Ascending aorta (tissue), 2 donors: ENCODE measurements around the gene CSPG4. TPM values are rescaled to one million over a fixed set of nuclear protein-coding genes. Genes with fewer than 3 reads are reported as not detected.

Experiments
- DNase-seq, 2 donors: peaks; one replicate each; pipeline ENCODE4 v3.0.0-alpha.2; 2019; ENCODE audit warnings: low spot score in 2 of 2
- H3K27ac ChIP-seq, 2 donors: fragments of 200-600 bp; sonication (generic); one replicate each; pipeline ENCODE4 v1.5.1; 2016 to 2017; ENCODE audit warnings: mild to moderate bottlenecking in 1 of 2
- H3K27me3 ChIP-seq: fragments of 200-600 bp; sonication (generic); one replicate; pipeline ENCODE4 v1.5.1; 2017
- H3K36me3 ChIP-seq, 2 donors: fragments of 200-600 bp; sonication (generic); one replicate each; pipeline ENCODE4 v1.5.1; 2016
- H3K4me1 ChIP-seq, 2 donors: fragments of 200-600 bp; sonication (generic); one replicate each; pipeline ENCODE4 v1.5.1; 2016 to 2017; ENCODE audit warnings: mild to moderate bottlenecking in 1 of 2
- H3K4me3 ChIP-seq, 2 donors: fragments of 200-600 bp; sonication (generic); one replicate each; pipeline ENCODE4 v1.5.1; 2016 to 2017; ENCODE audit warnings: mild to moderate bottlenecking in 1 of 2
- H3K9me3 ChIP-seq, 2 donors: fragments of 200-600 bp; sonication (generic); one replicate each; pipeline ENCODE4 v1.5.1; 2016
- intact Hi-C: fragments of 100-400 bp; cut with DNase I; formaldehyde crosslinking; loops from one replicate; pipeline ENCODE4 v1.15.1; 2023
- total RNA-seq: library from RNA; depleted of rRNA; stranded (reverse); fragments of >200 nt; gene quantifications from one replicate; pipeline ENCODE4 v1.1.0, GENCODE V29; 2016
- TF ChIP-seq, protein P1 (sequence below), 3 experiments: fragments of 200-600 bp in 2 of 3; fragments of 450-650 bp in 1 of 3; sonication (generic) in 2 of 3; IDR thresholded peaks; one replicate each; pipeline ENCODE4 v1.5.1; 2016 to 2019; ENCODE audit warnings: antibody characterized with exemption in 3 of 3, mild to moderate bottlenecking in 1 of 3, moderate library complexity in 1 of 3

Gene CSPG4
- total RNA-seq, 1 donor from 2014 or later = 258 TPM

DNA sequence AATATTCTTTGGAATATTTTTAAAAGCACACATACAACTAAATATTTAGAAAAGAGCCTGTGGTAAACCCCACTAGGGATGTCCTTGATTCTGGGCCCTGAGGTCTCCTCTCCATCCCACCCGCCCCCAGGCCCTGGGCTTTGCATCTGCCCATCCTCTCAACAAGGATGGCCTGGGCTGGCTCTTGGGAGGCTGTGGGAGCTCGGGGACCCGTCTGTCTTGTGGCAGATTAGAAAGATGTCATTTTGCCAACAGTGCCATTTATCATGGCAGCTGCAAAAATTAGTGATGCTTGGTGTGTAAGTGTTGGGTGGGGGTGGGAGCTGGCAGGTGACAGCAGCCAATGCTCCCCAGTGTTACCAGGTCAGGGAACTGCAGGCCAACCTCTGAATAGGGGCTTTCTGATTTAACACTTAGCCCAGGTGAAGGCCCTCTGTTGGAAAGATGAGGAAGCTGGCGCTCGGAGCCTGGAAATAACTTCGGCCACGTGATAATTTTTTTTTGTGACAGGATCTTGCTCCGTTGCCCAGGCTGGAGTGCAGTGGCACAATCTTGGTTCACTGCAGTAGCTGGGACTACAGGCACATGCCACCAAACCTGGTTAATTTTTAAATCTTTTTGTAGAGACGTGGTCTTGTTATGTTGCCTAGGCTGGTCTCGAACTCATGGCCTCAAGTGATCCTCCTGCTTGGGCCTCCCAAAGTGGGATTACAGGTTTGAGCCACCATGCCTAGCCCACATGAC, 16.9 kb upstream of the CSPG4 start:
- no peaks in the 10 kb centered on the region for H3K36me3 ChIP-seq
- intact Hi-C loops = loop anchor here (2.0 kb wide), 2 partner anchors 17 to 73 kb away; partner anchors contain the start of gene CSPG4

DNA sequence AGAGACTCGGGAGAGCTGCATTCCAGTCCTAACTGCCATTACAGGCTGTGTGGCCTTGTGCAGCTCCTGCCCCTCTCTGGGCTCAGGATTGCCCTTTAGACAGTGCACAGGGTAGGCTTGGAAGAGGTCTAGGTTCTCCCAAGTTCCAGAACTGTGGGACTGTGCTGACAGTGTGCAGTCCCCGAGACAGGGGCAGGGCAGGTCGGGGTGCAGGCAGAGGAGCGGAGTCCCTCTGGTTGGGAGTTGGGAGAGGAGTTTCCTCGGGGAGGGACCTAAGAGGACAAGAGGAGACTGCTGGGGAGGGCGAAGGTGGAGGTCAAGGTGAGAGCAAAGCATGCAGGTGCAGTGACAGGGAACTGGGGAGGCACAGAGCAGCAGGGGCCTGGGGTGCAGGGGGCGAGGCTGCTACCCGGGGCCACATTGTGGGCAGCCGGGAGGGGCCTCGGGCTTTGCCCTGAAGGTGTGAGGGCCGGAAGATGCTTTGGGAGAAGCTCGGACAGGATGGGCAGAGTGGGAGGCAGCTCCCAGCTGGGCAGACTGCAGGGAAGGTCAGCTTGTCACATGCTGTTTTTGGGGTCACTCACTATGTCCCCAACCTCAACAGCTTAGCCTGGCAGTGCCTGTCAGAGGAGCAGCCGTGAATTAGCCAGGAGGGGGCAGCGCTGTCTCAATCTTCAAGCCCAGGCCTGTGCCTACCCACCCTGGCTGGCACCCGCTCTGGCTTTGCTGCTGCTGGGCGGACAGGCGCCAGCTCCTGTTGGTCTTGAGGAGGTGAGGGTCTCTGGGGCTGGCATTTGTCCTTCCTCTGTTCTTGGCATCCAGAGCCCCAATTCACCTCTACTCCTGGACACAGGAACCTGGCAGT, 15.4 kb upstream of the CSPG4 start:
- Histone ChIP-seq H3K4me1 (peaks cover 4 to 5% of the 10 kb centered on the region in 2 donors), H3K9me3 (no peaks in the 10 kb centered on the region), H3K4me3 (no peak overlapping the region), H3K36me3 (no peaks in the 10 kb centered on the region), H3K27me3 (no peaks in the 10 kb centered on the region), H3K27ac (no peak overlapping the region)
- intact Hi-C loops = no loop called here
- TF ChIP-seq, protein P1, sequence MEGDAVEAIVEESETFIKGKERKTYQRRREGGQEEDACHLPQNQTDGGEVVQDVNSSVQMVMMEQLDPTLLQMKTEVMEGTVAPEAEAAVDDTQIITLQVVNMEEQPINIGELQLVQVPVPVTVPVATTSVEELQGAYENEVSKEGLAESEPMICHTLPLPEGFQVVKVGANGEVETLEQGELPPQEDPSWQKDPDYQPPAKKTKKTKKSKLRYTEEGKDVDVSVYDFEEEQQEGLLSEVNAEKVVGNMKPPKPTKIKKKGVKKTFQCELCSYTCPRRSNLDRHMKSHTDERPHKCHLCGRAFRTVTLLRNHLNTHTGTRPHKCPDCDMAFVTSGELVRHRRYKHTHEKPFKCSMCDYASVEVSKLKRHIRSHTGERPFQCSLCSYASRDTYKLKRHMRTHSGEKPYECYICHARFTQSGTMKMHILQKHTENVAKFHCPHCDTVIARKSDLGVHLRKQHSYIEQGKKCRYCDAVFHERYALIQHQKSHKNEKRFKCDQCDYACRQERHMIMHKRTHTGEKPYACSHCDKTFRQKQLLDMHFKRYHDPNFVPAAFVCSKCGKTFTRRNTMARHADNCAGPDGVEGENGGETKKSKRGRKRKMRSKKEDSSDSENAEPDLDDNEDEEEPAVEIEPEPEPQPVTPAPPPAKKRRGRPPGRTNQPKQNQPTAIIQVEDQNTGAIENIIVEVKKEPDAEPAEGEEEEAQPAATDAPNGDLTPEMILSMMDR (IDR thresholded peaks at IDR 0.05) = peak; percentile 39 to 52 (median 41)
- no peak for DNase-seq

More for the DNA sequence above, 16.9 kb upstream of the CSPG4 start:
- Histone ChIP-seq H3K27me3 (no peaks in the 10 kb centered on the region), H3K4me1 (no peaks in the 10 kb centered on the region), H3K27ac (no peak overlapping the region), H3K9me3 (no peaks in the 10 kb centered on the region), H3K4me3 (no peak overlapping the region)
- peak in 1 of 2 donors; percentile 37 for DNase-seq
- TF ChIP-seq, protein P1 (IDR thresholded peaks at IDR 0.05) = no peak

DNA sequence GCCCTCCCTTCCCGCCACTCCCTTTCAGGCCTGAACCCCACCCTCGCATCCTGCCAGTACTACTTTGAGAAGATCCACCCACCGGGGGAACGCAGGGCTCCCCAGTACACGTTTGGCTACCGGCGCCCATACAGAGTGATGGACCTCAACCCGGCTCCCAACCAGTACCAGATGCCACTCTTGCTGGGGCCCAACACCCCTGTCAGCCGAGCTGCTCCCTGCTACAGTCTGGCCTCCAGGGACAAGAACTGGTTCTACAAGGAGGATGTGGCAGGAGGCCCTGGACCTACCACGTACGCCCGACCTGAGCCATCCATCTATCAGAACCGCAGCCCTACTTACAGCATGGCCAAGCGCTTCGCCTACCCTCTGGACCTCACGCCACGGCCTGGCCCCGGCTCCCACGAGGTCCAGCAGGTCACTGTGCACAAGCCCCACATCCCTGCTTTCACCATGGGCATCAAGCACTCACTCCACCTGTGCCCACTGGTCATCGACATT, 14.4 kb upstream of the CSPG4 start:
- no peak for DNase-seq
- no peak overlapping the region for H3K27ac ChIP-seq
- no peaks in the 10 kb centered on the region for H3K9me3 ChIP-seq
- H3K36me3 ChIP-seq = no peaks in the 10 kb centered on the region
- H3K27me3 ChIP-seq = no peaks in the 10 kb centered on the region
- peaks cover 4 to 5% of the 10 kb centered on the region in 2 donors for H3K4me1 ChIP-seq
- H3K4me3 ChIP-seq = no peak overlapping the region
- TF ChIP-seq, protein P1 (IDR thresholded peaks at IDR 0.05) = no peak
- intact Hi-C loops = no loop called here

DNA sequence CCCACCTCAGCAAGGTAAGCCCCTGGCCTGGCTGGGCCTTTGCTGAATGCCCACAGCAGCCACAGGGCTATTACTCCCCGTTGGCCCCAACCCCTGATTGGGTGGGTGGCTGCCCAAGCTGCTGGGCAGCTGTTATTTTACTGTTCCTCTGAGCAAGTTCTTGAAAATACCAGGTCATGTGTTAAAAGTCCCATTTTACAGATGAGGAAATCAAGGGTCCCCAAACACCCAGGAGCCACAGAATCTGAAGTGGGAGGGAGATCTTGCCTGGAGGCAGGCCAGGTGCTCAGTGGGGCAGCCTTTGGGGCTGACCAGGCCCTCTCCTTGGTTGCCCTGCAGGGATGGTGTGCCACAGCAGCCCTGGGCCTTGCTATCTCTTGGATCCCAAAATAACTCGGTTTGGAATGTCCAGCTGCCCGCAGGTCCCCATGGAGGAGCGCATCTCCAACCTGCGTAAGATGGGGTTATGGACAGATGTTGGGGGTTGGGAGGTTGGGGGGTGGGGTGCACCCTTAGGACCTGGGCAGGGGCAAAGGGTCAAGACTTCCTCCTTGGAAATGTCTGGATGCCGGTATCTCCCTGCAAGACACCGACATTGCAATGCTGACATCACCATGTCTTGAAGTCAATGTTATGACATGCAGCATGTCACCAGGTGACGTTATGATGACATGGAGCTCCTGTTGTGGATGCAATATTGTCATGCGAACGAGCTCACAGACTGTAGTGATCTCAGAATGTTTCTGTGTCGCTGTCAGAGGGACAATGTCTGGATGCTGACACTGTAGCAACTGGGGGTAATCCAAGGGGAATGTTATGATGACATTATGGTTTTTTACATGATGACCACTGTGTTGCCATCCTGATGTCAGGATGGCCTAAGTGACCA, 13.3 kb upstream of the CSPG4 start:
- Histone ChIP-seq H3K9me3 (no peaks in the 10 kb centered on the region), H3K4me3 (no peak overlapping the region), H3K4me1 (peaks cover 4 to 5% of the 10 kb centered on the region in 2 donors), H3K36me3 (no peaks in the 10 kb centered on the region), H3K27me3 (no peaks in the 10 kb centered on the region), H3K27ac (no peak overlapping the region)
- no peak for DNase-seq
- intact Hi-C loops = no loop called here
- TF ChIP-seq, protein P1 (IDR thresholded peaks at IDR 0.05) = no peak
